ENCODE measurements around the gene NEK10. TPM values are rescaled to one million over a fixed set of nuclear protein-coding genes. Genes with fewer than 3 reads are reported as not detected.

The NEK10 gene
- total and polyA plus RNA-seq, 2 donors (not counting 1 experiment from before 2014, with no cell fraction given), result 0.49 to 0.55 TPM

- no peak for ATAC-seq (ENCODE audit: low read depth)
Observed at GRCh38 chr3:27221264-27221932, 147.8 kb downstream of the NEK10 start.

DNA sequence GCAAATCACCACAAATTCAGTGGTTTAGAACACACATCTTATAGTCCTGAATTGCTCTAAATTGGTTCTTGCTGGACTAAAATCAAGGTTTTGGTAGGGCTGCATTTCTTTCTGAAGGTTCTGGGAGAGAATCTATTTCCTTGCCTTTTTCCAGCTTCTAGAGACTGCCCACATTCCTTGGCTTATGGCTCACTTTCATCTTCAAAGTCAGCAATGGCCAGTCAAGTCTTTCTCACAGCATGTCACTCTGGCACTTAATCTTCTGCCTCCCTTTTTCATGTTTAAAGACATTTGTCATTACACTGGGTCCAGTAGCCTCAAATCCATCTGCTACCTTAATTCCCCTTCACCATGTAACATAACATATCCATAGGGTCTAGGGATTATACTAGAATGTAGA, 149.0 kb downstream of the NEK10 start:
- DNase-seq (no peak), ATAC-seq (ENCODE audit: low read depth) (no peak)
- intact Hi-C loops (cut with micrococcal nuclease), result no loop called here
- ChIA-PET CTCF (no interaction called here), POLR2A (no interaction called here)
- H4K20me1 ChIP-seq (ENCODE audit: control insufficient read depth, insufficient read depth, low read length, poor library complexity, severe bottlenecking), result no peaks in the 10 kb centered on the region
- no peak overlapping the region for H3K27ac Mint-ChIP-seq
- no peaks in the 10 kb centered on the region for H3K4me1 Mint-ChIP-seq
- H3K9me3 ChIP-seq (ENCODE audit: control extremely low read depth in 1 of 3, control insufficient read depth in 2 of 3, insufficient read depth in 1 of 3, low read length in 2 of 3), result no peaks in the 10 kb centered on the region
- no peaks in the 10 kb centered on the region for H3K36me3 ChIP-seq (replicated peaks in 1 of 2; ENCODE audit: control extremely low read depth in 1 of 2, control insufficient read depth in 1 of 2, extremely low read depth in 1 of 2, insufficient read depth in 2 of 2, low read length in 1 of 2)
- H3K27me3 ChIP-seq (replicated peaks in 1 of 4; ENCODE audit: control extremely low read depth in 1 of 4, control insufficient read depth in 3 of 4, insufficient read depth in 4 of 4, low read length in 3 of 4), result no peaks in the 10 kb centered on the region
- no peaks in the 10 kb centered on the region for H3K9me3 Mint-ChIP-seq (ENCODE audit: insufficient read depth)
- H3K4me3 ChIP-seq (ENCODE audit: control extremely low read depth in 1 of 5, extremely low read depth in 1 of 5, insufficient read depth in 1 of 5, low read depth in 2 of 5, low read length in 4 of 5), result no peak overlapping the region
- no peak overlapping the region for H3K27ac ChIP-seq (ENCODE audit: low read length in 2 of 2)
- H2AFZ ChIP-seq (ENCODE audit: insufficient read depth, low read depth, low read length, poor library complexity, severe bottlenecking), result no peak overlapping the region
- H3K4me2 ChIP-seq (replicated peaks; ENCODE audit: low read depth, low read length, poor library complexity, severe bottlenecking), result no peak overlapping the region
- H3K4me3 Mint-ChIP-seq, result no peak overlapping the region
- H3K79me2 ChIP-seq (ENCODE audit: control insufficient read depth, insufficient read depth, low read length), result no peaks in the 10 kb centered on the region
- no peaks in the 10 kb centered on the region for H3K4me1 ChIP-seq (ENCODE audit: control insufficient read depth in 2 of 2, insufficient read depth in 2 of 2, low read length in 2 of 2)
- TF ChIP-seq, protein P1, sequence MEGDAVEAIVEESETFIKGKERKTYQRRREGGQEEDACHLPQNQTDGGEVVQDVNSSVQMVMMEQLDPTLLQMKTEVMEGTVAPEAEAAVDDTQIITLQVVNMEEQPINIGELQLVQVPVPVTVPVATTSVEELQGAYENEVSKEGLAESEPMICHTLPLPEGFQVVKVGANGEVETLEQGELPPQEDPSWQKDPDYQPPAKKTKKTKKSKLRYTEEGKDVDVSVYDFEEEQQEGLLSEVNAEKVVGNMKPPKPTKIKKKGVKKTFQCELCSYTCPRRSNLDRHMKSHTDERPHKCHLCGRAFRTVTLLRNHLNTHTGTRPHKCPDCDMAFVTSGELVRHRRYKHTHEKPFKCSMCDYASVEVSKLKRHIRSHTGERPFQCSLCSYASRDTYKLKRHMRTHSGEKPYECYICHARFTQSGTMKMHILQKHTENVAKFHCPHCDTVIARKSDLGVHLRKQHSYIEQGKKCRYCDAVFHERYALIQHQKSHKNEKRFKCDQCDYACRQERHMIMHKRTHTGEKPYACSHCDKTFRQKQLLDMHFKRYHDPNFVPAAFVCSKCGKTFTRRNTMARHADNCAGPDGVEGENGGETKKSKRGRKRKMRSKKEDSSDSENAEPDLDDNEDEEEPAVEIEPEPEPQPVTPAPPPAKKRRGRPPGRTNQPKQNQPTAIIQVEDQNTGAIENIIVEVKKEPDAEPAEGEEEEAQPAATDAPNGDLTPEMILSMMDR (IDR thresholded peaks at IDR 0.05), result no peak
- no peak for TF ChIP-seq EZH2 (IDR thresholded peaks at IDR 0.05; ENCODE audit: borderline replicate concordance, insufficient read depth, low read depth, low read length, poor library complexity, severe bottlenecking)
- H3K9ac ChIP-seq (ENCODE audit: low read length), result no peak overlapping the region
- no peaks in the 10 kb centered on the region for H3K27me3 Mint-ChIP-seq

More at GRCh38 chr3:27221264-27221932, 147.8 kb downstream of the NEK10 start:
- H3K27me3 Mint-ChIP-seq, result no peaks in the 10 kb centered on the region
- no peaks in the 10 kb centered on the region for H4K20me1 ChIP-seq (ENCODE audit: control insufficient read depth, insufficient read depth, low read length, poor library complexity, severe bottlenecking)
- H3K79me2 ChIP-seq (ENCODE audit: control insufficient read depth, insufficient read depth, low read length), result no peaks in the 10 kb centered on the region
- DNase-seq, result no peak
- CTCF ChIA-PET, result interaction anchor here (0.6 kb wide), 1 partner anchor 462 kb away, joined by 4 read pairs; no protein-coding TSS in a partner anchor
- no peaks in the 10 kb centered on the region for H3K4me1 Mint-ChIP-seq
- TF ChIP-seq EZH2 (IDR thresholded peaks at IDR 0.05; ENCODE audit: borderline replicate concordance, insufficient read depth, low read depth, low read length, poor library complexity, severe bottlenecking), result no peak
- TF ChIP-seq, protein P1 (IDR thresholded peaks at IDR 0.05), result no peak
- no peak overlapping the region for H3K27ac Mint-ChIP-seq
- intact Hi-C loops (cut with micrococcal nuclease), result no loop called here
- H3K9me3 ChIP-seq (ENCODE audit: control extremely low read depth in 1 of 3, control insufficient read depth in 2 of 3, insufficient read depth in 1 of 3, low read length in 2 of 3), result no peaks in the 10 kb centered on the region
- no peak overlapping the region for H3K4me3 ChIP-seq (ENCODE audit: control extremely low read depth in 1 of 5, extremely low read depth in 1 of 5, insufficient read depth in 1 of 5, low read depth in 2 of 5, low read length in 4 of 5)
- no peak overlapping the region for H3K4me3 Mint-ChIP-seq
- no peaks in the 10 kb centered on the region for H3K36me3 ChIP-seq (replicated peaks in 1 of 2; ENCODE audit: control extremely low read depth in 1 of 2, control insufficient read depth in 1 of 2, extremely low read depth in 1 of 2, insufficient read depth in 2 of 2, low read length in 1 of 2)
- no peaks in the 10 kb centered on the region for H3K27me3 ChIP-seq (replicated peaks in 1 of 4; ENCODE audit: control extremely low read depth in 1 of 4, control insufficient read depth in 3 of 4, insufficient read depth in 4 of 4, low read length in 3 of 4)
- H3K4me2 ChIP-seq (replicated peaks; ENCODE audit: low read depth, low read length, poor library complexity, severe bottlenecking), result no peak overlapping the region
- no peak overlapping the region for H2AFZ ChIP-seq (ENCODE audit: insufficient read depth, low read depth, low read length, poor library complexity, severe bottlenecking)
- no peaks in the 10 kb centered on the region for H3K4me1 ChIP-seq (ENCODE audit: control insufficient read depth in 2 of 2, insufficient read depth in 2 of 2, low read length in 2 of 2)
- POLR2A ChIA-PET, result no interaction called here
- H3K27ac ChIP-seq (ENCODE audit: low read length in 2 of 2), result no peak overlapping the region
- no peak overlapping the region for H3K9ac ChIP-seq (ENCODE audit: low read length)
- no peaks in the 10 kb centered on the region for H3K9me3 Mint-ChIP-seq (ENCODE audit: insufficient read depth)
- WGBS (ENCODE audit: insufficient coverage), result 100% methylated on average over 1 of the region's 1 CpG

All from B cell (primary cell).